GM19351 (cell line): ENCODE data around the gene MRM3.
A peak's percentile ranks its signal among the peaks of the same experiment; 100 is the strongest.
"Not testable (repeated sequence)": the region's sequence is repeated elsewhere in the genome, so short reads cannot be mapped to it uniquely, and the experiment has no call there.

Experiments
- ATAC-seq: cut with Tn5 transposase; IDR thresholded peaks from one replicate; pipeline ENCODE4 v1.9.1; 2021; ENCODE audit warnings: mild to moderate bottlenecking, moderate library complexity; ENCODE audit not compliant: unreplicated experiment

MRM3 gene

GRCh38 chr17:781805-782731 is at the start of gene MRM3, which contains the start of gene GLOD4:
TSS of gene MRM3 (plus strand) at chr17:782353. CDS start at chr17:782379, 26 bp downstream.
TSS of gene GLOD4 (minus strand) at chr17:782280. CDS start at chr17:782255, 25 bp downstream.
- ATAC-seq = peak; percentile 91

- ATAC-seq = peak; percentile 41
These were observed 49.0 kb upstream of the MRM3 start for GRCh38 chr17:732902-733720.

GRCh38 chr17:733743-734142 is 48.4 kb upstream of the MRM3 start:
- ATAC-seq = no peak

GRCh38 chr17:737561-738113 is 44.5 kb upstream of the MRM3 start:
- ATAC-seq = no peak

GRCh38 chr17:740240-741017 is 41.7 kb upstream of the MRM3 start:
- ATAC-seq = peak; percentile 79

GRCh38 chr17:742147-742793 is 39.9 kb upstream of the MRM3 start:
- no peak for ATAC-seq

GRCh38 chr17:743139-743538 is 39.0 kb upstream of the MRM3 start:
- no peak for ATAC-seq

- no peak for ATAC-seq
These were observed 37.2 kb upstream of the MRM3 start for GRCh38 chr17:744937-745336.

- no peak for ATAC-seq
These were observed 36.7 kb upstream of the MRM3 start for GRCh38 chr17:745406-745805.

GRCh38 chr17:746181-746580 is 36.0 kb upstream of the MRM3 start:
- no peak for ATAC-seq

GRCh38 chr17:746783-747629 is 35.1 kb upstream of the MRM3 start:
- no peak for ATAC-seq

- ATAC-seq = not testable (repeated sequence)
These were observed 33.5 kb upstream of the MRM3 start for GRCh38 chr17:748604-749003.

GRCh38 chr17:749359-749758 is 32.8 kb upstream of the MRM3 start:
- not testable (repeated sequence) for ATAC-seq

- no peak for ATAC-seq
These were observed 31.6 kb upstream of the MRM3 start for GRCh38 chr17:750431-751037.

- peak; percentile 26 for ATAC-seq
These were observed 30.7 kb upstream of the MRM3 start for GRCh38 chr17:751269-752001.

- peak; percentile 82 for ATAC-seq
These were observed 30.0 kb upstream of the MRM3 start, which contains the start of gene GEMIN4 for GRCh38 chr17:752002-752619. TSS of gene GEMIN4 (minus strand) at chr17:752264. CDS start at chr17:752142, 122 bp downstream.

GRCh38 chr17:752620-753219 is 29.4 kb upstream of the MRM3 start:
- ATAC-seq = no peak
